ENCODE measurements around the gene METAP2.

GRCh38 chr12:95528431-95528830 is 54.5 kb downstream of the METAP2 start:
- TF ChIP-seq, protein P1, sequence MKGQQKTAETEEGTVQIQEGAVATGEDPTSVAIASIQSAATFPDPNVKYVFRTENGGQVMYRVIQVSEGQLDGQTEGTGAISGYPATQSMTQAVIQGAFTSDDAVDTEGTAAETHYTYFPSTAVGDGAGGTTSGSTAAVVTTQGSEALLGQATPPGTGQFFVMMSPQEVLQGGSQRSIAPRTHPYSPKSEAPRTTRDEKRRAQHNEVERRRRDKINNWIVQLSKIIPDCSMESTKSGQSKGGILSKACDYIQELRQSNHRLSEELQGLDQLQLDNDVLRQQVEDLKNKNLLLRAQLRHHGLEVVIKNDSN (CRISPR knock-in tag; IDR thresholded peaks at IDR 0.05) = no peak
- TF ChIP-seq, protein P2, sequence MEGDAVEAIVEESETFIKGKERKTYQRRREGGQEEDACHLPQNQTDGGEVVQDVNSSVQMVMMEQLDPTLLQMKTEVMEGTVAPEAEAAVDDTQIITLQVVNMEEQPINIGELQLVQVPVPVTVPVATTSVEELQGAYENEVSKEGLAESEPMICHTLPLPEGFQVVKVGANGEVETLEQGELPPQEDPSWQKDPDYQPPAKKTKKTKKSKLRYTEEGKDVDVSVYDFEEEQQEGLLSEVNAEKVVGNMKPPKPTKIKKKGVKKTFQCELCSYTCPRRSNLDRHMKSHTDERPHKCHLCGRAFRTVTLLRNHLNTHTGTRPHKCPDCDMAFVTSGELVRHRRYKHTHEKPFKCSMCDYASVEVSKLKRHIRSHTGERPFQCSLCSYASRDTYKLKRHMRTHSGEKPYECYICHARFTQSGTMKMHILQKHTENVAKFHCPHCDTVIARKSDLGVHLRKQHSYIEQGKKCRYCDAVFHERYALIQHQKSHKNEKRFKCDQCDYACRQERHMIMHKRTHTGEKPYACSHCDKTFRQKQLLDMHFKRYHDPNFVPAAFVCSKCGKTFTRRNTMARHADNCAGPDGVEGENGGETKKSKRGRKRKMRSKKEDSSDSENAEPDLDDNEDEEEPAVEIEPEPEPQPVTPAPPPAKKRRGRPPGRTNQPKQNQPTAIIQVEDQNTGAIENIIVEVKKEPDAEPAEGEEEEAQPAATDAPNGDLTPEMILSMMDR (IDR thresholded peaks at IDR 0.05) = no peak
- TF ChIP-seq ETV6 (CRISPR knock-in tag; IDR thresholded peaks at IDR 0.05) (no peak), CBFB (CRISPR knock-in tag; IDR thresholded peaks at IDR 0.05; ENCODE audit: low read depth) (no peak), RORB (CRISPR knock-in tag; IDR thresholded peaks at IDR 0.05) (no peak), FOXJ3 (CRISPR knock-in tag; IDR thresholded peaks at IDR 0.05; ENCODE audit: borderline replicate concordance) (no peak), ZNF121 (CRISPR knock-in tag; IDR thresholded peaks at IDR 0.05) (no peak), JUN (CRISPR knock-in tag; IDR thresholded peaks at IDR 0.05) (no peak), GTF2I (CRISPR knock-in tag; conservative IDR thresholded peaks at IDR 0.05) (no peak), HMGA2 (CRISPR knock-in tag; IDR thresholded peaks at IDR 0.05) (no peak)
- TF ChIP-seq, protein P3, sequence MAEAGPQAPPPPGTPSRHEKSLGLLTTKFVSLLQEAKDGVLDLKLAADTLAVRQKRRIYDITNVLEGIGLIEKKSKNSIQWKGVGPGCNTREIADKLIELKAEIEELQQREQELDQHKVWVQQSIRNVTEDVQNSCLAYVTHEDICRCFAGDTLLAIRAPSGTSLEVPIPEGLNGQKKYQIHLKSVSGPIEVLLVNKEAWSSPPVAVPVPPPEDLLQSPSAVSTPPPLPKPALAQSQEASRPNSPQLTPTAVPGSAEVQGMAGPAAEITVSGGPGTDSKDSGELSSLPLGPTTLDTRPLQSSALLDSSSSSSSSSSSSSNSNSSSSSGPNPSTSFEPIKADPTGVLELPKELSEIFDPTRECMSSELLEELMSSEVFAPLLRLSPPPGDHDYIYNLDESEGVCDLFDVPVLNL (CRISPR knock-in tag; IDR thresholded peaks at IDR 0.05; ENCODE audit: borderline replicate concordance, low read depth) = no peak

Measured in WTC11 (cell line).